GM18499 (cell line): Measurements from ENCODE around the gene GULP1.

Source experiments
- ATAC-seq: cut with Tn5 transposase; IDR thresholded peaks from one replicate; pipeline ENCODE4 v1.9.1; 2021; ENCODE audit warnings: moderate number of reproducible peaks; ENCODE audit not compliant: insufficient read depth, unreplicated experiment

GULP1 gene

DNA sequence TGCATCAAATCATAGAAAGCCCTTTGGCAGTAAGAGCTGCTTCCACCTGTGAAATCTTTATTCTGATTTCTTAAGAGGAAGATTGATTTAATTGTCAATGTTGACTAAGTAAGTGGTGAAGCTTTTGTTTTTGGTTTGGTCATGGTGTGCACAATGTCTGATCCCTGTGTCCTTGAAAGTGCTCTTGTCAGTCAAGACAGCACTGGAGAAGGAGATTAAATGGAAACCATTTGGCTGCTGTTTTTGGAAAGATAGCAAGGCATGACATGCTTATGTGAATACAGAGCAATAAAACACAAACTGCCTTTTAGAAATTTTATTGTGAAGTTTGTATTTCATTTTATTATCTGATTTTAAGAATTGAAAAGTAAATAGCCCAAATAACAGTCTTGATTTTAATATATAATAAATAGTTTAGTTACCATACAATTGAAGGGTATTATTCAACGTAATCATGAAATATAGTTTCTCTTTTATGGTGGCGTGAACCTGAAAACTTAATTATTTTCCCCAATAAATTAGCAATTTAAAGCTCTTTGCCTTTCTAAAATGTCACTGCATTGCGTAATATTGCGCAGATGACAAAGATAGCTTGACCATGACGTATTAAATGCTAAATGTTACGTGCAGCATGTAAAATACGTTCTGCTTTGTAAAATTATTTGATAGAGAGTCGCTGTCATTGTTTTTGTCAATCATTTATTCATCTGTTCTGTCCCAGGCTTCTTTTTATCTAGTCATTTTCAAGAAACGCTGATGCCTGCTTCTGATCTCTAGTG lies 69.0 kb downstream of the GULP1 start:
- ATAC-seq: no peak

- ATAC-seq: no peak
These were observed 72.5 kb downstream of the GULP1 start for GRCh38 chr2:188364033-188364630.

- no peak for ATAC-seq
These were observed 73.5 kb downstream of the GULP1 start for GRCh38 chr2:188365058-188365641.

DNA sequence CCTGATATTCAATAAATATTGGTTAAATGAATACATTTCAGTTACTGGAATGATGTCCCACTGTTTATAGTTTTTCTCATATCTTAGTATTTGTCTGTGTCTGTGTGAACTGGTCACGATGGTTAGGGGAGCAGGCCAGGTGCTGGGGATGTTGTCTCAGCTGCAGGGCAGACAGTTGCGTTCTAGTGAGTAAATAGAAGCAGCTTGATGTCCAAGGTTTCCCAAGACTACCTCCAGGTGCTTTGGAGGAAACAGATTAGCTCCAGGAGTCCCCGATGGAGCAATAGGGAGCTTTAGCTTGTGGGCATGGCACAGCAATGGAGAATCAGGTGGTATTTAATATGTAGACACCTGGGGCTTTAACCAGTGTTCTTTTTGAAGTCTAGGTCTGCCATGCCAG lies 75.5 kb downstream of the GULP1 start:
- ATAC-seq: no peak

- no peak for ATAC-seq
These were observed 77.7 kb downstream of the GULP1 start for GRCh38 chr2:188369365-188369764.

DNA sequence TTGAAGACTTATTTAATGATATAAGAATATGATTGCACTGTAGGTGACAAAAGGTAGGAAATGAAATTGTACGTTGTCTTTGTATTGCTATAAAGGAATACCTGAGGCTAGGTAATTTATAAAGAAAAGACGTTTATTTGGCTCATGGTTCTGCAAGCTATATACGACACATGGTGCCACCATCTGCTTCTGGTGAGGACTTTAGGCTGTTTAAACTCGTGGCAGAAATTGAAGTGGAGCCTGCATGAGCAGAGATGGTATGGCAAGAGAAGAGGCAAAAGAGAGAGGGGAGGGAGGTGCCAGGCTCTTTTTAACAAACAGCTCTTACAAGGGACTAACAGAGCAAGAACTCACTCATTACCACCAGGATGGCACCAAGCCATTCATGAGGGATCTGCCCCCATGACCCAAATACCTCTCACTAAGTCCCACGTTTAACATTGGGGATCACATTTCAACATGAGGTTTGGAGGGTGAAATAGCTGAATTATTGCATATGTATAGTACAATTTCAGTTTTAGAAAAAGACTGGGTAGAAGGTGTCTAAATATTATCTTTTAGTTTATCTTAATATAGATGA lies 86.8 kb downstream of the GULP1 start:
- ATAC-seq: no peak

DNA sequence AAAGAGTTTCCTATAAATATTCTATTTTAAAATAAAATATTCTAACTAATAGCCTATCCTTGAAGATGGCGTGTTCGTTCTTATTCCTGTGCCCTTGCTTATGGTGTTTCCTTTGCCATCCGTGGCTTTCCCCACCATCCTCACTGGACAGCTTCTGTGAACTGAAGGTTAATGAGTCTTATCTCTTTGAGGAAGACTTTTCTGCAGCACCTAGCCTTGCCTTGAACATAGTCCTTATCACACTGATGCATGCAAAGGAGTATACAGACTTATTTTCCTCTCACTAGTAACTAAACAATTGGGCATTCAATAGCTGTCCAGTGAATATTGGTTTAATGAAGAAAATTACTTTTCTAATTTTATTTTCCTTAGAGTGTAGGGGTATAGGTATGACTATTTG lies 88.1 kb downstream of the GULP1 start:
- no peak for ATAC-seq

GRCh38 chr2:188380280-188380679 lies 88.6 kb downstream of the GULP1 start:
- no peak for ATAC-seq

GRCh38 chr2:188381614-188382013 lies 89.9 kb downstream of the GULP1 start:
- ATAC-seq: no peak

GRCh38 chr2:188382107-188382506 lies 90.4 kb downstream of the GULP1 start:
- no peak for ATAC-seq

DNA sequence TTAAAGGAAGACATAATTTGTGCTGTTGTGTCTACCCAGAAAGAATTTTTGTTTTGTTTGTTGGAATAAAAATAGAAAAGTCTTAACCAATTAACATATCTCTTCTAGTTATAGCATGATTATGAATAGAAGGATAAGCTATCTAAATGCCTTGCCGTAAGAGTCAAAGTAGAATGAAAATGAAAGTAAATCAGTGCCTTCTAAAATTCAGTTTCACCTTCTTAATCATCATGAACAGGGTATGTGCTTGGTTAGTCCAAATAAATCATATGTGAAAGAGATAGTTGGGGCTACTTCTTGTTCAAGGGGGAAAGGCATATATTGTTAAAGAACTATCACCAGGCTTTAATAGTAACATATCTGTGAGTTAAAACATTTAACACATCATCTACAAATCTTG lies 91.5 kb downstream of the GULP1 start:
- no peak for ATAC-seq

DNA sequence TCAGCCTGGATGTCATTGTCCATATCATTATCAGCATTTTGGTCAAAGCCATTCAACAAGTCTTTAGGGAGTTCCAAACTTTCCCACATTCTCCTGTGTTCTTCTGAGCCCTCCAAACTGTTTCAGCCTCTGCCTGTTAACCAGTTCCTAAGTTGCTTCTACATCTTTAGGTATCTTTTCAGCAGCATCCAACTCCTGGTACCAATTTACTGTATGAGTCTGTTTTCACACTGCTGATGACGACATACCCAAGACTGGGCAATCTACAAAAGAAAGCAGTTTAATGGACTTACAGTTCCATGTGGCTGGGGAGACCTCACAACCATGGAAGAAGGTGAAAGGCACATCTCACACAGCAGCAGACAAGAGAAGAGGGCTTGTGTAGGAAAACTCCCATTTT lies 94.2 kb downstream of the GULP1 start:
- no peak for ATAC-seq

GRCh38 chr2:188388831-188389230 lies 97.2 kb downstream of the GULP1 start:
- ATAC-seq: no peak

GRCh38 chr2:188391354-188391753 lies 99.7 kb downstream of the GULP1 start:
- no peak for ATAC-seq

DNA sequence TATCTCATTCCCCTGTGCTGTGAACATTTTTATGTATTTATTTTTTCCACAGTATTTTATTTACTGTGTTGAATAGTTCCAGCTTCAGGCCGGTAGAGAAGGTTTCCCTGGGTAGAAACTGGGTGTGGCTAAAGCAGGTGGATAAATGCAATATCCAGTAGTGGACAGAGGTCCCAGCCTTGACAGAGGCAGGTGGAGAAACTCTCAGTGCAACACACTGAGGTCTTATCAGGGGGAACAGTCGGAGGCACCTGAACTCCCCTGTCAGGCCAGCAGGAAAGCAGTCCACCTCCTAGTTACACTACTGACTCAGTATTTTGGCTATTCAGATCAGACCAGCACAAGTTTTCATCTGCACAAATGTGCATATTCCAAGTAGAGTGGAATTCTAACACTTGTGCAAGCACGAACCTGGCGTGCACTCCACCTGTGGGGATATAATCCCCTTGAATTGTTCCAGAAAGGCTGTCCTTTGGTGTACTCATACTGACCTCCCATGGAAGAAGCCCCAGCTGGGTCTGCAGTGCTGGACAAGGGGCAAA lies 103.3 kb downstream of the GULP1 start:
- no peak for ATAC-seq

GRCh38 chr2:188395903-188396689 lies 104.4 kb downstream of the GULP1 start:
- ATAC-seq: no peak

- ATAC-seq: no peak
These were observed 107.5 kb downstream of the GULP1 start for GRCh38 chr2:188399159-188399558.

GRCh38 chr2:188403676-188404075 lies 112.0 kb downstream of the GULP1 start:
- no peak for ATAC-seq

DNA sequence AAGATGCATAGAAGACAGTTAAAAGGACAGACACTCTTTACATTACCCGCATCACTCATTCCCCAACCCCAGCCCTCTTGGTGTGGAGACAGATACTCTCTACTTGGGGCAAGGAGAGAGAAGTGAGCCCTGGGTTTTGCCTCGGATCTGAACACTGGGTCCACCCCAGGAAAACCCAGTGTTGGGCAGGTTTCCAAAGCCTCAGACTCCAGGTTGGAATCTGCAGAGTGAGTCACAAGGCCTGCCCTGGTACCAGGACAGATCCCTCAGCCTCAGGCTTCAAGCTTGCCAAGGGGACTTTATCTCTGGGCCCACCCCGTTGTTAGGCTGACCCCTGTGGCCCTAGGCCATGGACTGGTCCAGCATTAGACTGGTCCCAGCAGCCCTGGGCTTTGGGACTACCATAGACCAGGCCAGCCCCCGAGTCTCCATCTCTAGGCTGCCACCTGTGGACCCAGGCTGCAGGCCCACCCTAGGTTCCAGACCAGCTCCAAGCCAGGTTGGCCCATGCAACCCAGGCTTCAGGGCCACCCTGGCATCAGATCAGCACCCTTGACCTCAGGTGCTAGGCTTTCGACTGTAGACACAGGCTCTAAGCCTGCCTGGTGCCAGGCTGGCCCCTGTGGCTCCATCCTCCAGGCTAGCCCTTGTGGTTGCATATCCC lies 112.8 kb downstream of the GULP1 start:
- ATAC-seq: no peak

DNA sequence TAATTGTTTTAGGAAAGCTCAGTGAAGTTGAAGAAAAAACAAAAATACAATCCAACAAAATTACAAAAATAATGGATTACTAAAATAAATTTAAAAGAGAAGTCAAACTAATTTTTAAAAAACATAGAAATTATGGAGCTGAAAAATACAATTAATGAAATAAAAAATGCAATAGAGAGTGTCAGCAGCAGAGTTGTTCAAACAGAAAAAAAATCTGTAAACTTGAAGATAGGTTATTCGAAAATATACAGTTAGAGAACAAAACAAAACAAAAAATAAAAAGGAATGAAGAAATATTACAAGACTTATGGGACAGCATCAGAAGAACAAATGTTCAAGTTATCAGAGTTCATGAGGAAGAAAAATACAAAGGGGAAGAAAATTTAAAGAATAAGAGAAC lies 114.7 kb downstream of the GULP1 start:
- no peak for ATAC-seq
